CD4-positive, alpha-beta T cell (primary cell): ENCODE measurements around the gene IRF8. TPM values are rescaled to one million over a fixed set of nuclear protein-coding genes. Genes with fewer than 3 reads are reported as not detected.
A peak's percentile ranks its signal among the peaks of the same experiment; 100 is the strongest.

Source experiments
- ATAC-seq: fragments of 200-7000 bp; cut with Tn5 transposase; one replicate; pipeline ENCODE4 v1.10.0; 2022; ENCODE audit warnings: mild to moderate bottlenecking; ENCODE audit not compliant: poor library complexity
- CTCF ChIA-PET: fragments of 350-600 bp; sonication (Branson Sonifier 250); formaldehyde crosslinking; loops from one replicate; lab custom pipeline; 2021; ENCODE audit warnings: antibody characterized with exemption, inconsistent platforms; lab: Charles Lee
- POLR2A ChIA-PET: fragments of 350-600 bp; sonication (Branson Sonifier 250); formaldehyde crosslinking; loops from one replicate; lab custom pipeline; 2021; ENCODE audit warnings: antibody characterized with exemption, inconsistent platforms; lab: Charles Lee
- DNase-seq, 14 experiments: peaks; one replicate each; pipeline ENCODE4 v3.0.0-alpha.2; 2013 to 2020; ENCODE audit warnings: mixed read lengths in 2 of 14
- H3K27ac ChIP-seq, 2 donors: one replicate each; pipeline versions ENCODE4 v1.5.1 to v1.7.0; 2013; ENCODE audit warnings: low read length in 2 of 2, low read depth in 1 of 2, mild to moderate bottlenecking in 1 of 2
- H3K27me3 ChIP-seq, 2 experiments: 1 replicate in 1 of 2; 2 replicates in 1 of 2; pipeline versions ENCODE4 v1.6.1 to v1.7.0; 2013; ENCODE audit warnings: low read length in 2 of 2, control low read depth in 1 of 2, mild to moderate bottlenecking in 1 of 2, moderate library complexity in 1 of 2; ENCODE audit not compliant: insufficient read depth in 2 of 2, control insufficient read depth in 1 of 2
- H3K36me3 ChIP-seq: one replicate; pipeline ENCODE4 v1.6.1; 2013; ENCODE audit warnings: low read length, control low read depth; ENCODE audit not compliant: insufficient read depth
- H3K4me1 ChIP-seq: one replicate; pipeline ENCODE4 v1.6.1; 2013; ENCODE audit warnings: low read length, control low read depth; ENCODE audit not compliant: insufficient read depth
- H3K4me3 ChIP-seq: one replicate; pipeline ENCODE4 v1.5.1; 2013; ENCODE audit warnings: mild to moderate bottlenecking, low read length, moderate library complexity
- H3K9me3 ChIP-seq, 2 experiments: 1 replicate in 1 of 2; 2 replicates in 1 of 2; pipeline versions ENCODE4 v1.6.1 to v1.7.0; 2013; ENCODE audit warnings: low read length in 2 of 2, mild to moderate bottlenecking in 2 of 2, control low read depth in 1 of 2, moderate library complexity in 1 of 2; ENCODE audit not compliant: control insufficient read depth in 1 of 2, insufficient read depth in 1 of 2
- H3K27ac Mint-ChIP-seq: one replicate; pipeline ENCODE4 v1.8.0; 2020; ENCODE audit warnings: mixed read lengths
- H3K27me3 Mint-ChIP-seq: one replicate; pipeline ENCODE4 v1.8.0; 2021; ENCODE audit warnings: mixed read lengths
- H3K36me3 Mint-ChIP-seq: one replicate; pipeline ENCODE4 v1.8.0; 2021; ENCODE audit warnings: low read depth, mixed read lengths
- H3K4me1 Mint-ChIP-seq: one replicate; pipeline ENCODE4 v1.8.0; 2021; ENCODE audit warnings: low read depth, mixed read lengths
- H3K4me3 Mint-ChIP-seq: one replicate; pipeline ENCODE4 v1.8.0; 2020; ENCODE audit warnings: mild to moderate bottlenecking, mixed read lengths
- H3K9me3 Mint-ChIP-seq: one replicate; pipeline ENCODE4 v1.8.0; 2020; ENCODE audit warnings: mixed read lengths
- intact Hi-C, 2 experiments: fragments of 100-400 bp; cut with DNase I in 1 of 2; cut with micrococcal nuclease in 1 of 2; formaldehyde crosslinking; loops; one replicate each; pipeline versions ENCODE4 v1.15.1 to v1.9.0; 2023 to 2025; cut with DNase I, micrococcal nuclease
- total RNA-seq, 174 experiments: library from RNA in 2 of 174; stranded (reverse) in 2 of 174; gene quantifications; one replicate each; pipeline ENCODE4 v1.2.3 and lab custom pipeline; 2021 to 2026
- TF ChIP-seq, protein P1 (sequence below): fragments of 200-600 bp; IDR thresholded peaks from one replicate; pipeline ENCODE4 v1.8.0; 2022; ENCODE audit warnings: antibody characterized with exemption, mild to moderate bottlenecking

IRF8 gene
- total RNA-seq, 2 experiments from 2014 or later, result 11.3 to 13.2 TPM

DNA sequence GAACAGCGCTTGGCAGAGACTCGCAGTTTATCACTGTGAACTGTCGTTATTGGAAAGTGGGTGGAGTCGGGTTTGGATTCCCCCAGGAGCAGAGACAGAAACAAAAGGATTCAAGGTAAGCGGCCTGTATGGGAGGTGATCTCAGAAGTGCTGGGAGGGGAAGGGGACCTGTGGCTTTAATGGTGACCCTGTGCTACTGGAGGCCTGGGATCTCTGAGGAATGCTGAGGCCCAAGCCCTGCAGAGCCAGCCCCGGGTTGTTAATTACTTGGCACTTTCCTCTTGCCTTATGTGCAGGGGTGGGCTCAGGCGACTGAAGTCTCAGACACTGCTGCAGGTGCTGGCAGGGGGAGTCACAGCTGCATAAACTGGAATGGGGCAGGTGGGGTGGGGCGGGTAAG is 27.4 kb downstream of the IRF8 start:
- TF ChIP-seq, protein P1, sequence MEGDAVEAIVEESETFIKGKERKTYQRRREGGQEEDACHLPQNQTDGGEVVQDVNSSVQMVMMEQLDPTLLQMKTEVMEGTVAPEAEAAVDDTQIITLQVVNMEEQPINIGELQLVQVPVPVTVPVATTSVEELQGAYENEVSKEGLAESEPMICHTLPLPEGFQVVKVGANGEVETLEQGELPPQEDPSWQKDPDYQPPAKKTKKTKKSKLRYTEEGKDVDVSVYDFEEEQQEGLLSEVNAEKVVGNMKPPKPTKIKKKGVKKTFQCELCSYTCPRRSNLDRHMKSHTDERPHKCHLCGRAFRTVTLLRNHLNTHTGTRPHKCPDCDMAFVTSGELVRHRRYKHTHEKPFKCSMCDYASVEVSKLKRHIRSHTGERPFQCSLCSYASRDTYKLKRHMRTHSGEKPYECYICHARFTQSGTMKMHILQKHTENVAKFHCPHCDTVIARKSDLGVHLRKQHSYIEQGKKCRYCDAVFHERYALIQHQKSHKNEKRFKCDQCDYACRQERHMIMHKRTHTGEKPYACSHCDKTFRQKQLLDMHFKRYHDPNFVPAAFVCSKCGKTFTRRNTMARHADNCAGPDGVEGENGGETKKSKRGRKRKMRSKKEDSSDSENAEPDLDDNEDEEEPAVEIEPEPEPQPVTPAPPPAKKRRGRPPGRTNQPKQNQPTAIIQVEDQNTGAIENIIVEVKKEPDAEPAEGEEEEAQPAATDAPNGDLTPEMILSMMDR, result no peak
- ChIA-PET CTCF (no interaction called here), POLR2A (no interaction called here)
- Mint-ChIP-seq H3K4me1 (no peaks in the 10 kb centered on the region), H3K36me3 (no peaks in the 10 kb centered on the region), H3K9me3 (no peaks in the 10 kb centered on the region), H3K27ac (no peak overlapping the region), H3K27me3 (no peaks in the 10 kb centered on the region), H3K4me3 (no peak overlapping the region)
- no peaks in the 10 kb centered on the region for H3K27me3 ChIP-seq
- no peaks in the 10 kb centered on the region for H3K36me3 ChIP-seq
- H3K4me3 ChIP-seq, result no peak overlapping the region
- DNase-seq (no peak), ATAC-seq (no peak)
- intact Hi-C loops, result no loop called here
- peaks cover 8% of the 10 kb centered on the region for H3K4me1 ChIP-seq
- no peaks in the 10 kb centered on the region for H3K9me3 ChIP-seq
- H3K27ac ChIP-seq, result no peak overlapping the region

DNA sequence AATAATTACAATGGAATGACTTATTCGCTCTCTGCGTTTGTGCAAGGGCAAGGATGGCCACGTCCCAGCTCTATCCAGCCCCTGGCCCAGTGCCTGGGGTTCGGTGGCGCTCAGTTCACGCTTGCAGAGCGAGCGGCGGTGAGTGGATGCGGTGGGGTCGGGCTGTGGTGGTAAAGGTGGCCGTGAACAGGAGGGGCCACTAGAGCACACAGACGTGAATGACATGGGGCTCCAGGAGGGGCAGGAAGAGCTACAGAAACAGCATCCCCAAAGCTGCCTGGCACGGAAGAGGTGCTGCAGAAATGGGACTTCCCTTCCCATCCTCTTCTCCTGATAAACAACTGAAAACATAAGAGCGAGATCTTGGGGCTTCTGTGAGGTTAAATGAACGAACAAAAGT is 28.4 kb downstream of the IRF8 start:
- CTCF ChIA-PET, result no interaction called here

DNA sequence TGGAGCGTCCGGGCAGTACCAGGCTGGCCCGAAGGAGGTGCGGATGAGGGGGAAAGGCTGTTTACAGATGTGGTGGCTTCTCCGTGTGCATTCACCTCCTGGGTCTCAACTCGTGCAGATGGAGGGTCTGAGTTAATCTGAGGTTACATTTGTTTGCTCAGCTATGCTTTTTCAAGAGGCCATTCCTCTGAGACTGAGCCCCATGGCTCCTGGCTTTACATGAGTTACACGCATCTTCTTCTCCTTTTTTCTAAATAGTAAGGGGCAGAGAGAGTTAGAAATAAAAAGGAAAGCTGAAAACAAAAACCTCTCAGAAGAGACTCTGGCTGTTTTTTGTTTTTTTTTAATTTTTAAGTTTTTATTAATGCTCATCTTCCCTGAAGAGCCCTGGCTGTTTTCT is 29.0 kb downstream of the IRF8 start:
- TF ChIP-seq, protein P1, result no peak
- CTCF ChIA-PET, result no interaction called here
- H3K27ac Mint-ChIP-seq, result no peak overlapping the region

More for the DNA sequence above, 28.4 kb downstream of the IRF8 start:
- Mint-ChIP-seq H3K27ac (no peak overlapping the region), H3K4me3 (no peak overlapping the region), H3K4me1 (no peaks in the 10 kb centered on the region), H3K9me3 (no peaks in the 10 kb centered on the region), H3K36me3 (no peaks in the 10 kb centered on the region), H3K27me3 (no peaks in the 10 kb centered on the region)
- Histone ChIP-seq H3K27ac (no peak overlapping the region), H3K4me1 (peaks cover 8% of the 10 kb centered on the region), H3K9me3 (no peaks in the 10 kb centered on the region), H3K27me3 (no peaks in the 10 kb centered on the region), H3K36me3 (no peaks in the 10 kb centered on the region), H3K4me3 (no peak overlapping the region)
- intact Hi-C loops, result no loop called here
- DNase-seq (peak in 1 of 14 experiments; percentile 57), ATAC-seq (no peak)
- POLR2A ChIA-PET, result interaction anchor here (0.6 kb wide), 1 partner anchor 9 kb away, joined by 3 read pairs; no protein-coding TSS in a partner anchor
- TF ChIP-seq, protein P1, result no peak

More for the DNA sequence above, 29.0 kb downstream of the IRF8 start:
- H3K4me3 ChIP-seq, result no peak overlapping the region
- peaks cover 8% of the 10 kb centered on the region for H3K4me1 ChIP-seq
- ATAC-seq (no peak), DNase-seq (no peak)
- POLR2A ChIA-PET, result interaction anchor here (0.6 kb wide), 1 partner anchor 8 kb away, joined by 3 read pairs; no protein-coding TSS in a partner anchor
- Mint-ChIP-seq H3K4me1 (no peaks in the 10 kb centered on the region), H3K27me3 (no peaks in the 10 kb centered on the region), H3K9me3 (no peaks in the 10 kb centered on the region), H3K36me3 (no peaks in the 10 kb centered on the region), H3K4me3 (no peak overlapping the region)
- H3K36me3 ChIP-seq, result no peaks in the 10 kb centered on the region
- intact Hi-C loops, result no loop called here
- no peaks in the 10 kb centered on the region for H3K9me3 ChIP-seq
- H3K27ac ChIP-seq, result no peak overlapping the region
- no peaks in the 10 kb centered on the region for H3K27me3 ChIP-seq
